Left lung (tissue), 10 donors: Measurements from ENCODE around the gene PPARA. TPM values are rescaled to one million over a fixed set of nuclear protein-coding genes. Genes with fewer than 3 reads are reported as not detected.

Experiments
- ATAC-seq: fragments of 200-7000 bp; cut with Tn5 transposase; one replicate; pipeline ENCODE4 v1.9.1; 2020; ENCODE audit warnings: moderate library complexity
- DNase-seq, 4 donors: peaks; one replicate each; pipeline ENCODE4 v3.0.0-alpha.2; 2013 to 2020
- H3K27ac ChIP-seq, 2 donors: fragments of 200-600 bp; sonication (generic) in 1 of 2; one replicate each; pipeline versions ENCODE4 v1.5.0 to v1.8.0; 2020 to 2021
- H3K27me3 ChIP-seq, 2 donors: fragments of 200-600 bp; sonication (generic) in 1 of 2; one replicate each; pipeline versions ENCODE4 v1.5.0 to v1.8.0; 2020 to 2021
- H3K36me3 ChIP-seq, 2 donors: fragments of 200-600 bp; sonication (generic) in 1 of 2; one replicate each; pipeline versions ENCODE4 v1.5.0 to v1.8.0; 2020 to 2021
- H3K4me1 ChIP-seq, 2 donors: fragments of 200-600 bp; one replicate each; pipeline ENCODE4 v1.8.0; 2021
- H3K4me3 ChIP-seq, 2 donors: fragments of 200-600 bp; sonication (generic) in 1 of 2; one replicate each; pipeline versions ENCODE4 v1.5.0 to v1.8.0; 2020 to 2021; ENCODE audit warnings: mild to moderate bottlenecking in 1 of 2
- H3K9me3 ChIP-seq, 2 donors: fragments of 200-600 bp; sonication (generic) in 1 of 2; one replicate each; pipeline versions ENCODE4 v1.5.0 to v1.8.0; 2020 to 2021
- intact Hi-C, 2 donors: fragments of 100-400 bp; cut with DNase I; formaldehyde crosslinking; loops; one replicate each; pipeline versions ENCODE4 v1.11.2 to v1.14.2; 2022
- polyA plus RNA-seq, 6 donors: library from polyadenylated mRNA; unstranded; fragments of 120-200 nt; gene quantifications; one replicate each; pipeline ENCODE4 v1.2.1, GENCODE V29; 2013; ENCODE audit not compliant: insufficient read length in 6 of 6
- total RNA-seq, 2 donors: library from RNA; stranded (reverse); fragmentation: NEBNext Ultra II Directional; extraction: Animal tissue kit (Norgen Biotek cat#: 25700); gene quantifications; one replicate each; pipeline ENCODE4 v1.2.1, GENCODE V29; 2021
- TF ChIP-seq, protein P1 (sequence below), 2 donors: fragments of 200-600 bp; sonication (generic) in 1 of 2; IDR thresholded peaks; one replicate each; pipeline versions ENCODE4 v1.5.0 to v1.8.0; 2021; ENCODE audit warnings: antibody characterized with exemption in 2 of 2
- donor health status: DM: no; HTN: yes; CAD: no.
- donor health status: DM: no; HTN: no; CAD: no.

Gene PPARA
- total and polyA plus RNA-seq, 8 donors: 13.8 to 22.3 (median 15.8) TPM

- Histone ChIP-seq H3K36me3 (peaks cover 0 to 40% of the 10 kb centered on the region in 2 donors), H3K4me3 (no peak overlapping the region), H3K4me1 (no peaks in the 10 kb centered on the region), H3K9me3 (no peaks in the 10 kb centered on the region), H3K27me3 (no peaks in the 10 kb centered on the region), H3K27ac (no peak overlapping the region)
- TF ChIP-seq, protein P1, sequence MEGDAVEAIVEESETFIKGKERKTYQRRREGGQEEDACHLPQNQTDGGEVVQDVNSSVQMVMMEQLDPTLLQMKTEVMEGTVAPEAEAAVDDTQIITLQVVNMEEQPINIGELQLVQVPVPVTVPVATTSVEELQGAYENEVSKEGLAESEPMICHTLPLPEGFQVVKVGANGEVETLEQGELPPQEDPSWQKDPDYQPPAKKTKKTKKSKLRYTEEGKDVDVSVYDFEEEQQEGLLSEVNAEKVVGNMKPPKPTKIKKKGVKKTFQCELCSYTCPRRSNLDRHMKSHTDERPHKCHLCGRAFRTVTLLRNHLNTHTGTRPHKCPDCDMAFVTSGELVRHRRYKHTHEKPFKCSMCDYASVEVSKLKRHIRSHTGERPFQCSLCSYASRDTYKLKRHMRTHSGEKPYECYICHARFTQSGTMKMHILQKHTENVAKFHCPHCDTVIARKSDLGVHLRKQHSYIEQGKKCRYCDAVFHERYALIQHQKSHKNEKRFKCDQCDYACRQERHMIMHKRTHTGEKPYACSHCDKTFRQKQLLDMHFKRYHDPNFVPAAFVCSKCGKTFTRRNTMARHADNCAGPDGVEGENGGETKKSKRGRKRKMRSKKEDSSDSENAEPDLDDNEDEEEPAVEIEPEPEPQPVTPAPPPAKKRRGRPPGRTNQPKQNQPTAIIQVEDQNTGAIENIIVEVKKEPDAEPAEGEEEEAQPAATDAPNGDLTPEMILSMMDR (IDR thresholded peaks at IDR 0.05): no peak
- ATAC-seq (no peak), DNase-seq (no peak)
- intact Hi-C loops: no loop called here
Measured at GRCh38 chr22:46224898-46225290, 74.6 kb downstream of the PPARA start.

GRCh38 chr22:46225631-46226030 lies 75.3 kb downstream of the PPARA start:
- DNase-seq (no peak), ATAC-seq (no peak)
- Histone ChIP-seq H3K27me3 (no peaks in the 10 kb centered on the region), H3K4me1 (no peaks in the 10 kb centered on the region), H3K27ac (no peak overlapping the region), H3K36me3 (peaks cover 0 to 32% of the 10 kb centered on the region in 2 donors), H3K4me3 (no peak overlapping the region), H3K9me3 (no peaks in the 10 kb centered on the region)
- intact Hi-C loops: no loop called here
- TF ChIP-seq, protein P1 (IDR thresholded peaks at IDR 0.05): no peak

DNA sequence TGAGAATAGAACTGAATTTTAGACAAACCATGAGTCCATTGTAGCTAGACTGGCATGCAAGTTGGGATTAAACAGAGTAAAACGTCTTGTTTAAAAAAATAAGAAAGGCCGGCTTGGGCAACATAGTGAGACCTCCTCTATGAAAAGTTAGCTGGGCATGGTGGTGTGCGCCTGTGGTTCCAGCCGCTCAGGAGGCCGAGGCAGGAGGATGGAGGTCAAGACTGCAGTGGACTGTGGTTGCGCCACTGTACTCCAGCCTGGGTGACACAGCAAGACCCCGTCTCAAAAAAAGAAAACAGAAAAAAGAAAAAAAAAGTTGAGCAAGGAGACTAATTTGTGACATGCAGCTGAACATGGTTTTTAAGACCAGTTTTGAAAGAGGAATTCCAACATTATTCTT lies 76.3 kb downstream of the PPARA start:
- no peak overlapping the region for H3K4me3 ChIP-seq
- intact Hi-C loops: no loop called here
- H3K27ac ChIP-seq: no peak overlapping the region
- no peak for DNase-seq
- H3K4me1 ChIP-seq: no peaks in the 10 kb centered on the region
- ATAC-seq: no peak
- peaks cover 0 to 25% of the 10 kb centered on the region in 2 donors for H3K36me3 ChIP-seq
- H3K27me3 ChIP-seq: no peaks in the 10 kb centered on the region
- TF ChIP-seq, protein P1 (IDR thresholded peaks at IDR 0.05): no peak
- H3K9me3 ChIP-seq: no peaks in the 10 kb centered on the region

GRCh38 chr22:46229701-46230100 lies 79.4 kb downstream of the PPARA start:
- no peak for ATAC-seq
- Histone ChIP-seq H3K9me3 (no peaks in the 10 kb centered on the region), H3K27ac (no peak overlapping the region), H3K27me3 (no peaks in the 10 kb centered on the region), H3K4me3 (no peak overlapping the region), H3K36me3 (peaks cover 0 to 12% of the 10 kb centered on the region in 2 donors), H3K4me1 (peaks cover 0 to 3% of the 10 kb centered on the region in 2 donors)
- DNase-seq: no peak
- TF ChIP-seq, protein P1 (IDR thresholded peaks at IDR 0.05): no peak
- intact Hi-C loops: no loop called here

DNA sequence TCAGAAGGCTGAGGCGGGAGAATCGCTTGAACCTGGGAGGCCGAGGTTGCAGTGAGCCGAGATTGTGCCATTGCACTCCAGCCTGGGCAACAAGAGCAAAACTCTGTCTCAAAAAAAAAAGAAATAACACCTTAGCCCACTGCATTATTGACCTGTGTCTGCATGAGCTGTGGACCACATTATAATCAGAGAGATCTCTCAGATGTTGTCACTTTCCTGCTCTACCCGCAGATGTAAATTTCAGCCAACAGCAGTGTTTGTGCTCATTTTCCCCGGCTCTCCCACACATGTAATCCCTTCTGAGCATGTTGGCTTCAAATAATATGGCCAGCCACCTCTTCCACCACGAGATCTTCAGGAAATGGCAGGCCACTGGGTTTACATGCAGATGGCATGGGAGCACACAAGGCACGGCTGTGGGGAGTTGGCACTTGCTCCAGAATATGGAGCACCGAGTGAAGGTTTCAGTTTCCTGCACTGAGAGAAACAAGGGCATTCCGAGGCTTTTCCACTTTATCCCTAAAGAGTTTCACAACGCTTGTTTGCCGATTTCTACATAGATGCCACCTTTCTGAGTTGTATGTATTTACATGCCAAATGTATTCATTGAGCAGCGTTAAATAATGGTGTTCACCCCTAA lies 80.1 kb downstream of the PPARA start:
- TF ChIP-seq, protein P1 (IDR thresholded peaks at IDR 0.05): no peak
- Histone ChIP-seq H3K36me3 (peaks cover 0 to 16% of the 10 kb centered on the region in 2 donors), H3K9me3 (no peaks in the 10 kb centered on the region), H3K27me3 (no peaks in the 10 kb centered on the region), H3K27ac (no peak overlapping the region), H3K4me3 (no peak overlapping the region), H3K4me1 (peaks cover 0 to 3% of the 10 kb centered on the region in 2 donors)
- DNase-seq (no peak), ATAC-seq (no peak)
- intact Hi-C loops: no loop called here
